Ecto neural progenitor cell (in vitro differentiated cells): ENCODE results near the gene VPS35.
"Not testable (repeated sequence)": the region's sequence is repeated elsewhere in the genome, so short reads cannot be mapped to it uniquely, and the experiment has no call there.

ENCODE experiments used
- DNase-seq: peaks from one replicate; pipeline ENCODE4 v3.0.0-alpha.2; 2018; ENCODE audit warnings: low spot score

VPS35 gene

DNA sequence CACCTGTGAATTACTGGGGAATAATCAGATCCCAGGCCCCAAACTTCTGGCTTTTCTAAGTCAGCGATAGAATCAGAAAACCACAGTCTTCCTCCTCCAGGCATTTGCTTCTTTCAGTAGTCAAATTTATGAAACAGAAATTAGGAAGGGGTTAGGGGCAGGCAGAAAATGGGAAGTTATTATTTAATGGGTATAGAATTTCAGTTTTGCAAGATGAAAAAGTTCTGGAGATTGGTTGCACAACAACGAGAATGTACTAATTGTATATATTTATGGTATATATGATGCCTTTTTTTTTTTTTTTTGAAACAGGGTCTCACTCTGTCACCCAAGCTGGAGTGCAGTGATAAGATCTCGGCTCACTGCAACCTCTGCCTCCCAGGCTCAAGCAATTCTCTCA lies 23.9 kb upstream of the VPS35 start:
- no peak for DNase-seq

DNA sequence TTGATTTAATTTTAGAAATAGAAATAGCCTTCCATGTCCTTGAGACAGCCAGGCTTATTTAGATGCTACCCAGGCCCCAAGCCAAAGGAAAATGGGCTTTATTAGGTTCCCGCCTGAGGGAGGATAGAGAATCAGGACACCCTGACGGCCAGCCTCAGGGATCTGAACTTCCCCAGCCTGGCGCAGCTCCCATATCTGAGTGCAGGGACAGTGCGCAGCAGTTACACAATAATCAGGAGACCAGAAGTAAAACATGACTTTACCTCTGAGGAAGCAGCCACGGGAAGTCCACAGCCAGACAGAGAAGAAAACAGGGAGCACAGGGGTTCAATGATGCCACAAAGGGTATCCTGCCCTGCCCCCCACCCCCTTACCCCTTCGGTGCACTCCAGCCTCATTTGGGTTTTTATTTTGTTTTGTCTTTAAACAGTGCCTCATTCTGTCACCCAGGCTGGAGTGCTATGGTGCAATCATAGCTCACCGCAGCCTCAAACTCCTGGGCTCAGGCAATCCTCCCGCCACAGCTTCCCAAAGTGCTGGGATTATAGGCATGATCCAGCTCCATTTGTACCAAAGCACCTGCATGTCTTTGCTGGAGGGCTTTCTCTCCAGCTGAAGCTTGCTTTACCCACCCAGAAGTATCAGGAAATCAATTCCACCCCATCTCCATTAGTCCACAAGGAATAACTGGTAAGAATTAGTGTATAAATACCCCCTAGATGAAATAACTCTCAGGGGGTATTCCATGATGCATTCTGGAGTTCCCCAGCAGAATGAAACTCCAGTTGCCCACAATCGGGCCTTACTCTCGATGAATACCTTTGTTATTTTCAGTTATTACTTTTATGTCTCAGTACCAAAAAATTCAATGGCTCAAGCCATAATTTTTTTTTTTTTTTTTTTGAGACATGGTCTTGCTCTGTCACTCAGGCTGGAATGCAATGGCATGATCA lies 22.4 kb upstream of the VPS35 start:
- DNase-seq, result no peak

DNA sequence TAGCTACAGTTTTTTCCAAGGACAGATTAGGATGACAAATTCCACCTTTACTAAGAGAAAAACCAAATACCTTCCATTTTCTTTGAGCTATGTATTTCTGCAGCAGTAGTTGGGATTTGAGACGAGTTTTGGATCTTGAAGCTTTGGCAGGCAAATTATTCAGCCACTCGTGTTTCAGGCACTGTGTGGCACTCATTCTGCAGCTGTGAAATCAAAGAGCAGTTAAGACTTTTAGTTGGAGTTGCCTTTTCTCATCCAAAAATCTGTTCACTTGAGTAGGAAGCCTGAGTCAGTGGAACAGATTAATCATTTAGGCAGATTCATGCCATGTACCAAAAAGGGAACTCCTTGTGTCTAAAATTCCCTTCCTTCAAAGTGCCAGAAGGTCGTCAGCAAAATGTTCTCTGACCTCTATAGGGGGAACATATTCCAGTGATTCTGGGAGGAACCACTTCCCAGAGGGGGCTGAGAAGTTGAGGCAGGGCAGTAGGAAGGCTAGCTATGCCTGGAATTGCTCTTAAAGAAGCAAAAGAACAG lies 20.6 kb upstream of the VPS35 start:
- DNase-seq, result no peak

DNA sequence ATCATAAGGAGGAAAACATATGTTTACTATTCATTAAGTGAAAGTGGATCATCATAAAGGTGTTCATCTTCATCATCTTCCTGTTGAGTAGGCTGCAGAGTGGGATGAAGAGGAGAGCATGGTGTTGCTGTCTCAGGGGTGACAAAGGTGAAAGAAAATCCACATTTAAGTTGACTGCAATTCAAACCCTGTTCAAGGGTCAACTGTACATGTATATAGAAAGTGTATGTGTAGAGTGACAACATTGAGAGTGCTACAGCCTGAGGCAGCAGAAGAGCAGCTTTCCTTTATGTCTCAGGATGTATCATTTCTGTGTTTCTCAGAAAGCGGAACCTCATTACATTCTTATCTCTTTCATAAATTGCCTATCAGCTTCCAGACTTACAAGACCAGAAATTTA lies 17.7 kb upstream of the VPS35 start:
- DNase-seq, result no peak

DNA sequence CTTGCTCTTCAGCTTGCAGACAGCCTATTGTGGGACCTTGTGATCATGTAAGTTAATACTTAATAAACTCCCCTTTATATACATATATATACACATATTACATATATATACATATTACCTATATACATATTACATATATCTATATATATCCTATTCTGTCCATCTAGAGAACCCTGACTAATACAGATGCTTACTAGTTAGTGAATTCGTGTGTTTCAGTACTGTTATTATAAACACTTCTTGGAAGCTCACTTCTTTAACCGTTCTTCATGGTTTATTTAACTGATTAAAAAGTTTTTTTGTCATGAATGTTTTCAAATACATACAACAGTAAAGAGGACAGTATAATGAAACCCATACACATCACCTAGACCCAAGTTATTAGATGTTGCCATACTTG lies 13.1 kb upstream of the VPS35 start:
- no peak for DNase-seq

DNA sequence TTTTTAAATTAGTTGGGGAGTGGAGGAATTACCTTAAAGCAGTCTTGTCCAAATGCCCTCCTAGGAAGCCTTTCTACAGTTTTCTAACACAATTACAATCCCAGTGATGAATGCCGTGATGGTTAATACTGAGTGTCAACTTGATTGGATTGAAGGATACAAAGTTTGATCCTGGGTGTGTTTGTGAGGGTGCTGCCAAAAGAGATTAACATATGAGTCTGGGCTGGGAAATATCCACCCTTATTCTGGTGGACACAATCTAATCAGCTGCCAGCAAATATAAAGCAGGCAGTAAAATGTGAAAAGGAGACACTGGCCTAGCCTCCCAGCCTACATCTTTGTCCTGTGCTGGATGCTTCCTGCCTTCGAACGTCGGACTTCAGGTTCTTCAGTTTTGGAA lies 12.6 kb upstream of the VPS35 start:
- DNase-seq, result no peak

DNA sequence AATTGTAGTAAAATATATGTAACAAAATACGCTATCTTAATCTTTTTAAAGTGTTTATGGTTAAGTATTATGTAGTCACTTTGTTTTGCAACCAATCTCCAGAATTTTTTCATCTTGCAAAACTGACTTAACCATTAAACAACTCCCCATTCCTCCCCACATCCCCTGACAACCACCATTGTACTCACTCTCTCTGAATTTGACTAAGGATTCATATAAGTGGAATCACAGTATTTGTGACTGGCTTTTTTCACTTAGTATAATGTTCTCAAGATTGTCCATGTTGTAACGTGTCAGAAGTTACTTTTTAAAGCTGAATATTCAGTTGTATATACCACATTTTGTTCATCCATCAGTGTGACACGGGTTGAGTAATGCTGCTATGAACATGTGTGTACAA lies 11.1 kb upstream of the VPS35 start:
- DNase-seq, result no peak

DNA sequence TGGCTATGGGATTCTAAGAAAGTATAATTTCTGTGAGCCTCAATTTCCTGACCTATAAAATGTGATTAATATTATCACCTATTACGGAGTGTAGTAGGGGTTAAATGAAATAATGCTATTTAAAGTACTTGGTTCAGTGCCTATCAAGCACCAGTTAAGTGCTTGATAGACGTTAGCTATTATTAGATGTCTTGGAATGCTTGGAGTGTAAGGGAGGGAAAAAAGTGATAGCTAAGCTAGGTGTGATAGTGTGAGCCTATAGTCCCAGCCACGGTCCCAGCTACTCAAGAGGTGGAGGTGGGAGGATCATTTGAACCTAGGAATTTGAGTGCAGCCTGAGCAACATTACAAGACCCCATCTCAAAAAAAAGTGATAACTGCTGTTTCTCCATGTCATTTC lies 8.0 kb upstream of the VPS35 start:
- DNase-seq, result no peak

DNA sequence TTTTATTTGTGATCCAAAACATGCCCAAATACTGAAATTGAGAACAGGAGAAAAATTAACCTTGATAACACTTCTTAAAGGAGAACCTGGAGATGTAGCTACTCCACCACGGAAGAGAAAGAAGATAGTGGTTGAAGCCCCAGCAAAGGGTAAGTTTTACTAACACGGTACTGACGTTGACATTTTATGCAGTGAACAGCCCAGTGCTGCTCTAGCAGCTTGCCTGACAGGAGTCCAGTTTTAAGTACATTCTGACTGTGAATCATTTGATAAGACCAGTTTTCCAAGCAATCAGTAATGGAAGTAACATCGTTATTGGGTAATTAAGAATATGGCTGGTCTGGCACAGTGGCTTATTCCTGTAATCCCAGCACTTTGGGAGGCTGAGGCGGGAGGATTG lies 7.0 kb upstream of the VPS35 start:
- no peak for DNase-seq

DNA sequence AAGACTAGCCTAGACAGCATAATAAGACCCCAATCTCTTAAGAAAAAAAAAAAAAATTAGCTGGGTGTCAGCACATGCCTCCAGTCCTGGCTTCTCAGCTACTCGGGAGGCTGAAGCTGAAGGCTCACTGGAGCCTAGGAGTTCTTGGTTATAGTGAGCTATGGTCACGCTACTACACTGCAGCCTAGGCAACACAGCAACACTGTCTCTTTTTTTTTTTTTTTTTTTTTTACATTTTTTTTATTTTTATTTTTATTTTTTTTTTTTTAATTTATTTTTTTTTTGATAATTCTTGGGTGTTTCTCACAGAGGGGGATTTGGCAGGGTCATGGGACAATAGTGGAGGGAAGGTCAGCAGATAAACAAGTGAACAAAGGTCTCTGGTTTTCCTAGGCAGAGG lies 4.6 kb upstream of the VPS35 start:
- DNase-seq, result no peak

DNA sequence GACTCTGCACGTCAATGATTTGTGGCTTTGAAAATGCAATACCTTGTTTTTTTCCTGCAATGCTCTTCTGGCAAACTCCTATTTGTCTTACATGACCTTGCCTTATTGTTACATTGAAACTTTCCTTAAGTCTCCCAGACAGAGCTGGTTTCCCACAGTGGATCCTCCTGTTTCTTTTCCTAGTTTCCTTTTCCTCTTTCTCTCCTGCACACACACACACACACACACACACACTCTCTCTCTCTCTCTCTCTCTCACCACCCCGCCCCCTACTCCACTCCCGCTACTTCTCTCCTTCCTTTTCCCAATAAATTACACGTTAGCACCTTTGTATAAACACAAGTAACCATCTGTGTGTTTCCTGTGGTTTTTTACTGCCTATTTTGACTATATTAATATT lies 2.7 kb upstream of the VPS35 start:
- no peak for DNase-seq

DNA sequence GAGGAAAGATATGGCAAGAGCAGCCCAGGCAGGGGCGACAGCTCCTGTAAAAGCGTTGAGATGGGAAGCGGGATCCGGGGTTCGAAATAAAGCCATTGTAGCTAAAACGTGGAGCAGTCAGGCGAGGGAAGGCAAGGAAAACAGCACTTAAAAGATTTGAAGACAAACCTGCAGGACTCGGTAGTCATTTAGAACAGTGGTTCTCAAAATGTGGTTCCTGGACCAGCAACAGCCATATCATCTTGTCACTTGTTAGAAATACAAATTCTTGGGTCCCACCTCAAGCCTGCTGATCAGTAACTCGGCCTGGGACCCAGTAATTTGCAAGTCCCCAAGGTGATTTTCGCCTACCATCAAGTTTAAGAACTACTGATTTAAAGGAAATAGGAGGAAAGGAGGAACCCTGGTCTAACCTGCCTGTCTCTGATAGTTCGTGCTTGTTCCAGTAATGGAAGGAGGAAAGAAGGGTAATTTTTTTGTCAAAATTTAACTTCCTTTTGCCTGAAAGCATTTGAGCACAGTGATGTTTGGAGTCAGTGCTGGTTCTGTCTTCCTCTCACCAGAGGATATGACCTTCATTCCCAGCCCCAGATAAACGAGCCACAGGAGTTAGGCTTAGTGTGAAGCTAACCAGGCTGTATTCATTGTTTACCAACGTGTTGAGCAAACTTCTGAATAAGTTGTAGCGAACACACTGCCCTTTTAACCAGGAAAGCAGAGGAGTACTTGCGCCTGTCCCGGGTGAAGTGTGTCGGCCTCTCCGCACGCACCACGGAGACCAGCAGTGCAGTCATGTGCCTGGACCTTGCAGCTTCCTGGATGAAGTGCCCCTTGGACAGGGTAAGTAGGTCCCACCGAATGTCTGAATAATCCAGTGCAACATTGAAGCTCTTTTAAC lies 1.6 kb upstream of the VPS35 start:
- no peak for DNase-seq

DNA sequence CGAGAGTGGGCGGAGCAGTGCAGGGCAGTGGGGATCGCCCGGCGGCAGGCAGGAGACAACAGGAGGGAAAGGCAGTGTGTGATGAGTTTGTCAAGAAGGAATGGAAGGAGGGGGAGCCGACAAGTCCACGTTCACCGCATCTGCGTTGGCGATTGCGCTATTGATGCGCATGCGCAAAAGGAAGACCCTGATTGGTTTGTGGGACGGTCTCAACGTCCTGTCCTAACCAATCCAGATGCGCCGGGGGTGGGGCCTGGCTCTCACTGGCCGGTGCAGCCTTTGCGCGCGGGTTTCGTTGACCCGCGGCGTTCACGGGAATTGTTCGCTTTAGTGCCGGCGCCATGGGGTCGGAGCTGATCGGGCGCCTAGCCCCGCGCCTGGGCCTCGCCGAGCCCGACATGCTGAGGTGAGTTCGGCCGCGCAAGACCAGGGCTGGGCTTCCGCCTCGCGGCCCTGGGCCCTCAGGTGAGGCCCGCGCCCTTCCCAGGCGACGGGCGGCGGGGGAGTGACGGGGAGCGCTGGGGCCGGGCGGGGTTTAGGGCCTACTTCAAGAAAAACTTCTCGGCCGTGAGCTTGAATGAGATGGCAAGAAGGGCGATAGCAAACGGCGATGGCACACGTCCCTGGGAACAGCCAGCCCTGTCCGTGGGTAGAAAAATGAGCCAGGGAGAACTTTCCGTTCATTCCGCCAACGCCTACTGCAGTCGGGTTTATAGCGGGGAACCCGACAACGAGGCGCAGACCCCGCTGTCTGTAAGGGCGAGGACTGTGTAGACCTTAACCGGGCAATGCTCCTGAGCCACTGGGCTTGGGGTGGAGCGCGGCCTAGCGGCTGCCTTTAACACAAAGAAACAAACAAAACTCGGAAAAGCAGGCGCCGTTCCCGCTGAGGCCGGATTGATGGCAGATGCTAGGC lies 645 bp upstream of the VPS35 start, which contains the start of gene ORC6:
ORC6 (plus strand) TSS at position 295 of the 916 bp plus-strand sequence; CDS start at position 342, 47 bp downstream.
- peak; percentile 98 for DNase-seq

DNA sequence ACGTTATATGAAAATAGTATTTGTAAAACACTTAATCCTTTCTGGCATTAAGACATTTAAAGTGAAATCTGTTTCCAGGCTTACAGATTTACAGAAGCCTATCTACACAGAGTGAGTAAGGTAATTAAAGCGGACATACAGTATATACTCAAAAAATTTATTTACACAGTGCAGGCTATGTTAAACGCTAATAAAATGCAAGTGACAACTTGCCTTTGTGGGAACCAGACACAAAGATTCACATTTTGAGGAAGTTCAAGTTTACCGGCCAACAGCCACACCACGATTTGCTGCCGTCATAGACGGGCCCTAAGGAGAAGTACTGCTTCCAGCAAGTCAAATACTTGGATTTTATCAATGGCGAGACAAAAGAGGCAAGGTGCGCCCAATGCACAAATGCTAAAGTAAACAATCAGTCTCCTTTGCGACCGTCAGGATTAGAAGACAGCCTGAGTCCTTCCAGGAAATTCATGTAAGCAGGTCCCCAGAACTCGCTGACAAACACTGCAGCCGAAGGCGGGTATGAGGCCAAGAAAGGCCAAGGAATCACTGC lies 801 bp downstream of the VPS35 start:
- no peak for DNase-seq

DNA sequence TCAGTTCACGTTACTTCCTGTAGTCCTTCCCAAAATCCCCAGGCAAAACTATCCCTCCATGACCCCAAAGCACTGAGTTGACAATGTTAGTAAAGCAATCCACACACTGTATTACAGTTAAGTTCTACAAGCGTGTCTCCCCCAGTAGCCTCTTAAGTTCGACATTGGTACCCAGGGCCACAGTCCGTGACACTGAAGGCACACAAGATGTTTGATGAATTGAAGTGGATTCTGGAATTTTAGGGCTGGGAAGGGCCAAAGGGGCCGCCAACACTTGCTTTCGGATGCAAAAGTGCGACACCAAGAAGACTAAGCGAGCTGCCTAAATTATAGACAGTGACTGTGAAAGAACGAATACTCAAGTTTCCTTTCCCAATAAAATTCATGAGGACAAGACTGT lies 1.5 kb downstream of the VPS35 start:
- DNase-seq, result no peak

DNA sequence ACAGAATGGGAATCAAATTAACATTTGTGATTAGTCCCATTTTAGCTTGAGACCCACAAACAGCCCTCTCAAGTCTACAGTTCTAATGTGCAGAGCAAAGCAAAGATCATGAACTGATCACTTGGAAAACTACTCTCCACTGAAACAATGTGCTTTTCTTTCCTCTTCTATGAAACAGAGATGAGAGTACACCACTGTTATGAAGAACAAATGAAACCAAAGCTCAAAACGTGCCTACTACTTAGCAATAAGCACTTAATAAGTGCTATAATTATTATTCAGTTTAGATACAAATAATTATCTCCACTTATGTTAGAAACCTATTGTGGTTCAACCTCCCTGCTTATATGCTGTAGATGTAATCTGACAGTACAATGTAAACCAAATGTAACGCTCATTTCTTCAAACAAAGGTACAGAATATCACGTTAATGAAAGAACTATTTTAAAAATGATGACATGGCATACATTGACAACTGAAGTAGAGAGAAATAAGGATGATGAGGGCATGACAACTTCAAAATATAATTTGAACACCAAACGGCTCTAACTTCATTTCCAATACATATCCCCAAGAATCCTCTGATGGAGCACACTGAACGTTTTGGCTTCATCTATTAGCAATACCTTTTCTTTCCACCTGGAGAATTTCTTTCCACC lies 2.0 kb downstream of the VPS35 start:
- no peak for DNase-seq

DNA sequence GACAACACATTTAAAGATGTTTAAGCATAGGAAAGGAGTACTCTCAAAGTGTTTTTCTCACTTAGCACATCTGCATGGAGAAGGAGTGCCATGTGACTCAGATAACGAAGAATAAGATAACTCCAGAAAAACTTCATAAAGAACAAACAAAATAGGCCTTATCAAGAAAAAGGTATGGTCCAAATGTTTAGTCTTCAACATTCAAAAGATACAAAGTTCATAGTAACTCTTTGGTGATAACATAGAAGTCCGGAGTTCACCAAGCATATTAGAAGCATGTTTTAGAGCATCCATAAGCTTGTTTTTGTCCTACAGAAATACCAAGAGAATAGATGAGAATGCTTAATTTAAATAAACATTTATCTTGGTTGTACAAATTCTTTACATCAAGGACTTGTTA lies 7.1 kb downstream of the VPS35 start:
- not testable (repeated sequence) for DNase-seq

DNA sequence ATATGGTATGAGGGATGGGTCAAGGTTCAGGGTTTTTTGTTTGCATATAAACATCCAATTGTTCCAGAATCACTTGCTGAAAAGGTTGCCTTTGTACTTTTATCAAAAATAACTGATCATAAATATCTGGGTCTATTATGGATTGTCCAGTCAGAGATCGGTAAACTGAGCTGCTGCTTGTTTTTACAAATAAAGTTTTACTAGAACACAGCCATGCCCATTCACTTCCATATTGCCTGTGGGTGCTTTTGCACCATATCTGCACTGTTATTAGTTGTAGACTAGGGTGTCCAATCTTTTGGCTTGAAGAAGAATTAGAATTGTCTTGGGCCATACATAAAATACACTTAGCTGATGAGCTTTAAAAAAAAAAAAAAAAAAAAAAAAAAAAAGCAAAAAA lies 11.0 kb downstream of the VPS35 start:
- DNase-seq, result not testable (repeated sequence)

DNA sequence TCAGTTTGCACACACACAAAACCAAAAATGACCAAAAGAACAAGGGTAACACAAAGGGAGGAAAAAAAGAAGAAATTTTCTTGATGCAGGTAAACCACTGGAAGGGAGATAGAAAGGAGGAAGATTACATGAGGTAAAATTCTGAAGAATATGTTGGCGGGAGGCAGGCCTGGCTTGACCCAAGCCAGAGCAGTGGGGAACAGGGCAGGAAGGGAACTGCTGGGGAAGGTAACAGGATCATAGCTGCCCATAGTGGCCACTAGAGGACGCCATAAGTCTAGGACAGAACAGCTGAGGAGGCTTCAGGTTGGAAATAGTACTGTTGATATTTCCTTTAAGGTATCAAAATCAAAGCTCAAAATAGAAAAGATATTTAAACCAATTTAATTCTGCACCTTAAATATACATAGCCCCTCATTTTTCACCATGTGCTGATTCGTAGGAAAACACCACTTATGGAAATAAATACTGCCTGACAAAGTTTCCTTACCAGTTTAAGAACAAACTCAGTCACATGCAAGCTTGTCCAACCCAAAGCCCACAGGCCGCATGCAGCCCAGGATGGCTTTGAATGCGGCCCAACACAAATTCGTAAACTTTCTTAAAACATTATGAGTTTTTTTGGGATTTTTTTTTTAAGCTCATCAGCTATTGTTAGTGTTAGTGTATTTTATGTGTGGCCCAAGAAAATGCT lies 15.5 kb downstream of the VPS35 start:
- peak; percentile 59 for DNase-seq

DNA sequence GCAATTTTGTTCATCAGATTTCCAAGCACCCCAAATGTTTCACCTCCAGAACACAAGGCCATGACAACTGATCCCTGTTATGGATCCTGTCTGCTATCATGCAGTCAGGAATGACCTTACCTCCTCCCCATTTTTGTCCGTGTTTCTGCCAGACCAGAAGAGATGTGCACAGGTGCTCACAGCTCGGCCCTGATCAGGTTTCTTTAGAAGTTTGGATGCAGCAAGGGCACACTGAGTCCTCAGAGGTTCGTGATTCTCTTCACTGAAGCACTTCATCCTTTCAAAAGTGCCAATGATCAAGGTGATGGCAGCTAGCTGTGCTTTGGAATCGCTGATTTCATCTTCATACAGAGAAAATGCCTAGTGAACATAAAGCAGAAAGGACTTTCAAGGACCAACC lies 26.9 kb downstream of the VPS35 start:
- no peak for DNase-seq
